ENCODE data around the gene ADRA2B.

DNA sequence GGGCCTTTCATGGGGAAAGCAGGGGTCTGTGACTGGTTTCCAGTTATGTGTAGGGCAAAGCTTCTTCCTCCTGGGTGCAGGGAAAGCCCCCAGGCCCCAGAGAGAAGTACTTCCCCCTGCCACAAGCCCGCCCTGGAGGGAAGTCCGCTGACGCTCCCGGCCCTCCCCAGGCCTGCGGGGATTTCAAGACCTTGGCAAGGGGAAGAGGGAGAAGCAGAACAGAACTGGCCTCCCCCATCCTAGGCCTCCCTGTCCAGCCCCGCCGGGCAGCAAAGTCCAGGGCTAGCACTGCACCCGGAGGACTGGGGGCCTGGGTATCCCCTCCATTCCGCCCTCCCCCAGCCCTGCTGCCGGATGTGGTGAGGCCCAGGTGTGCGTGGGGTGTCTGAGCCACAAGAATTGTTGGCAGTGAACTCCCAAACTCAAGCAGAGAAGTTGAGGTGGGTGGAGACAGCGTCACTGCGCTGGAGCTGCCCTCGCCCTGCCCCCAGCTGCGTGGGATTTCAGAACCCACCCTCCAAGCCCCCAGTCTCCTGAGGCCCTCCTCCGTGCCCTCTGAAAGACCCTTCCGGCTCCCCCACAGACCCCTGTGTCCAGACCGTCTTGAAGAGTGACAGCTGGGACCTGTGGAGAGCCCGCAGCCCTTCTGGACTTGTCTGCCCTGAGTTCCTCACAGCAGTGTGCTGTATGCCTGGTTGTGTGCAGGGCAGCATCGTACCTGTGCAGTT, 29.9 kb upstream of the ADRA2B start:
- TF ChIP-seq, protein P1, sequence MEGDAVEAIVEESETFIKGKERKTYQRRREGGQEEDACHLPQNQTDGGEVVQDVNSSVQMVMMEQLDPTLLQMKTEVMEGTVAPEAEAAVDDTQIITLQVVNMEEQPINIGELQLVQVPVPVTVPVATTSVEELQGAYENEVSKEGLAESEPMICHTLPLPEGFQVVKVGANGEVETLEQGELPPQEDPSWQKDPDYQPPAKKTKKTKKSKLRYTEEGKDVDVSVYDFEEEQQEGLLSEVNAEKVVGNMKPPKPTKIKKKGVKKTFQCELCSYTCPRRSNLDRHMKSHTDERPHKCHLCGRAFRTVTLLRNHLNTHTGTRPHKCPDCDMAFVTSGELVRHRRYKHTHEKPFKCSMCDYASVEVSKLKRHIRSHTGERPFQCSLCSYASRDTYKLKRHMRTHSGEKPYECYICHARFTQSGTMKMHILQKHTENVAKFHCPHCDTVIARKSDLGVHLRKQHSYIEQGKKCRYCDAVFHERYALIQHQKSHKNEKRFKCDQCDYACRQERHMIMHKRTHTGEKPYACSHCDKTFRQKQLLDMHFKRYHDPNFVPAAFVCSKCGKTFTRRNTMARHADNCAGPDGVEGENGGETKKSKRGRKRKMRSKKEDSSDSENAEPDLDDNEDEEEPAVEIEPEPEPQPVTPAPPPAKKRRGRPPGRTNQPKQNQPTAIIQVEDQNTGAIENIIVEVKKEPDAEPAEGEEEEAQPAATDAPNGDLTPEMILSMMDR (optimal IDR thresholded peaks at IDR 0.05 in 1 of 3, IDR thresholded peaks at IDR 0.05 in 1 of 3, conservative IDR thresholded peaks at IDR 0.05 in 1 of 3; ENCODE audit: extremely low read depth in 1 of 3, insufficient read depth in 2 of 3, low read length in 3 of 3), result no peak
- TF ChIP-seq EZH2 (IDR thresholded peaks at IDR 0.05; ENCODE audit: low read length), result no peak
